Gastrocnemius medialis (tissue), 4 donors: Measurements from ENCODE around the gene NOTCH1. TPM values are rescaled to one million over a fixed set of nuclear protein-coding genes. Genes with fewer than 3 reads are reported as not detected.

Source experiments
- ATAC-seq, 2 donors: fragments of 150-250 bp; one replicate each; pipeline ENCODE4 v1.9.1; 2016
- DNase-seq, 2 donors: peaks; one replicate each; pipeline ENCODE4 v3.0.0-alpha.2; 2019
- H3K27ac ChIP-seq, 4 donors: fragments of 200-600 bp; sonication (generic); 1 replicate in 1 of 4; 2 replicates in 3 of 4; pipeline ENCODE4 v1.5.1; 2016 to 2018; ENCODE audit warnings: mild to moderate bottlenecking in 2 of 4, moderate library complexity in 1 of 4
- H3K27me3 ChIP-seq, 3 donors: fragments of 200-600 bp; sonication (generic) in 2 of 3; 1 replicate in 1 of 3; 2 replicates in 2 of 3; pipeline versions ENCODE4 v1.5.1 to v1.6.0; 2016 to 2019; ENCODE audit warnings: mild to moderate bottlenecking in 1 of 3, moderate library complexity in 1 of 3
- H3K36me3 ChIP-seq, 2 donors: fragments of 200-600 bp; sonication (generic) in 1 of 2; one replicate each; pipeline ENCODE4 v1.5.1; 2017 to 2018
- H3K4me1 ChIP-seq, 2 donors: fragments of 200-600 bp; sonication (generic) in 1 of 2; one replicate each; pipeline ENCODE4 v1.5.1; 2016 to 2017; ENCODE audit warnings: mild to moderate bottlenecking in 2 of 2
- H3K4me3 ChIP-seq, 4 donors: fragments of 200-600 bp; sonication (generic) in 3 of 4; 1 replicate in 1 of 4; 2 replicates in 3 of 4; pipeline ENCODE4 v1.5.1; 2016 to 2019; ENCODE audit warnings: mild to moderate bottlenecking in 2 of 4
- H3K9me3 ChIP-seq, 3 donors: fragments of 200-600 bp; sonication (generic) in 2 of 3; 1 replicate in 1 of 3; 2 replicates in 2 of 3; pipeline ENCODE4 v1.5.1; 2016 to 2019
- CTCF ChIP-seq, 5 experiments: fragments of 450-650 bp in 3 of 5; fragments of 200-600 bp in 2 of 5; sonication (generic) in 2 of 5; IDR thresholded peaks in 4 of 5; conservative IDR thresholded peaks in 1 of 5; 1 replicate in 4 of 5; 2 replicates in 1 of 5; pipeline ENCODE4 v1.5.1; 2016 to 2019; ENCODE audit warnings: antibody characterized with exemption in 5 of 5, mild to moderate bottlenecking in 3 of 5, moderate library complexity in 3 of 5
- POLR2A ChIP-seq, 2 donors: fragments of 450-650 bp; IDR thresholded peaks; one replicate each; pipeline ENCODE4 v1.6.1; 2017; ENCODE audit warnings: antibody characterized with exemption in 2 of 2, mild to moderate bottlenecking in 2 of 2, moderate library complexity in 2 of 2
- in situ Hi-C, 4 donors: fragments of 200-750 bp; cut with MboI; loops; one replicate each; pipeline versions ENCODE4 v1.15.0 to v1.8.0; 2017; ENCODE audit warnings: low sequenced_read_pairs in 4 of 4
- intact Hi-C: fragments of 100-400 bp; cut with DNase I; formaldehyde crosslinking; loops from one replicate; pipeline ENCODE4 v1.15.1; 2023; ENCODE audit warnings: low total_unique reads
- total RNA-seq, 4 donors: library from RNA; depleted of rRNA; stranded (reverse); fragments of >200 nt; gene quantifications; one replicate each; pipeline versions ENCODE4 v1.1.0 to v1.2.3, GENCODE V29; 2016

Gene NOTCH1
- total RNA-seq, 4 donors from 2014 or later = 6.3 to 15.4 (median 8.2) TPM

GRCh38 chr9:136564379-136564988, 18.6 kb upstream of the NOTCH1 start:
- peaks cover 29 to 30% of the 10 kb centered on the region in 2 donors for H3K4me1 ChIP-seq
- peak; percentile 61 to 68 for ATAC-seq

GRCh38 chr9:136563646-136564325, 17.9 kb upstream of the NOTCH1 start:
- in situ Hi-C loops = no loop called here
- Histone ChIP-seq H3K9me3 (no peaks in the 10 kb centered on the region), H3K27me3 (no peaks in the 10 kb centered on the region), H3K36me3 (no peaks in the 10 kb centered on the region), H3K4me3 (no peak overlapping the region), H3K27ac (peak overlapping the region; percentile 50 to 76 (median 70)), H3K4me1 (peaks cover 29% of the 10 kb centered on the region in 2 donors)
- no peak for ATAC-seq
- intact Hi-C loops = no loop called here
- TF ChIP-seq CTCF (IDR thresholded peaks at IDR 0.05 in 4 of 5, conservative IDR thresholded peaks at IDR 0.05 in 1 of 5) (no peak), POLR2A (IDR thresholded peaks at IDR 0.05) (no peak)
- no peak for DNase-seq

More at GRCh38 chr9:136564379-136564988, 18.6 kb upstream of the NOTCH1 start:
- DNase-seq = peak in 1 of 2 donors; percentile 67
- peak overlapping the region; percentile 56 to 76 (median 70) for H3K27ac ChIP-seq
- intact Hi-C loops (no loop called here), in situ Hi-C loops (no loop called here)
- no peaks in the 10 kb centered on the region for H3K36me3 ChIP-seq
- no peaks in the 10 kb centered on the region for H3K9me3 ChIP-seq
- no peak overlapping the region for H3K4me3 ChIP-seq
- no peaks in the 10 kb centered on the region for H3K27me3 ChIP-seq
- TF ChIP-seq POLR2A (IDR thresholded peaks at IDR 0.05) = no peak
- peak in 3 of 5 experiments; percentile 14 to 31 (median 27) for TF ChIP-seq CTCF (IDR thresholded peaks at IDR 0.05 in 4 of 5, conservative IDR thresholded peaks at IDR 0.05 in 1 of 5)

GRCh38 chr9:136562746-136563495, 17.1 kb upstream of the NOTCH1 start:
- no peaks in the 10 kb centered on the region for H3K27me3 ChIP-seq
- DNase-seq = no peak
- H3K4me1 ChIP-seq = peaks cover 20 to 24% of the 10 kb centered on the region in 2 donors
- intact Hi-C loops (no loop called here), in situ Hi-C loops (no loop called here)
- H3K4me3 ChIP-seq = no peak overlapping the region
- no peaks in the 10 kb centered on the region for H3K9me3 ChIP-seq
- H3K36me3 ChIP-seq = no peaks in the 10 kb centered on the region
- no peak for ATAC-seq
- H3K27ac ChIP-seq = peak overlapping the region in 1 of 4 donors; percentile 67
- TF ChIP-seq POLR2A (IDR thresholded peaks at IDR 0.05) (no peak), CTCF (IDR thresholded peaks at IDR 0.05 in 4 of 5, conservative IDR thresholded peaks at IDR 0.05 in 1 of 5) (no peak)

DNA sequence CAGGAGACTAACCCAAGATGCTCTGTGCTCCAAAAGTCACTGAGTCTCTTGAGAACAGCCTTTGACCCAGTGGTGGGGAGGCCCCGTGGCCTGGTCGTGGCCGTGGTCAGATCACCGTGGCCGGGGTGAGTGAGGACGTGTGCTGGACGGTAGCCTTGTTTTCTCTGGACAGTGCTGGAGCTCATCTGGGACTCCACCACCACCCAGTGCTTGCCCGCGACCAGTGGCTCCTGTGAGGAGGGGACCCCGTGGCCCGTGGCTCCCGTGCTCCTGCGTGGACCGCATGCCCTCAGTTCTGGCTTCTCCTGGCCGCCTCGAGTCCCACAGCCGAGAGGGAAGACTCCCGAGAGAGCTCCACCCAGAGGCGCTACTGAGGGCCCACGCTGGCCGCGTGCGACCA, 15.9 kb upstream of the NOTCH1 start:
- no peak for ATAC-seq
- Histone ChIP-seq H3K36me3 (no peaks in the 10 kb centered on the region), H3K4me1 (peaks cover 13 to 15% of the 10 kb centered on the region in 2 donors), H3K27me3 (no peaks in the 10 kb centered on the region), H3K4me3 (no peak overlapping the region), H3K9me3 (no peaks in the 10 kb centered on the region), H3K27ac (no peak overlapping the region)
- intact Hi-C loops (no loop called here), in situ Hi-C loops (no loop called here)
- DNase-seq = no peak
- TF ChIP-seq CTCF (IDR thresholded peaks at IDR 0.05 in 4 of 5, conservative IDR thresholded peaks at IDR 0.05 in 1 of 5) = no peak
- no peak for TF ChIP-seq POLR2A (IDR thresholded peaks at IDR 0.05)
